DMS53 treated with DMSO at 0.1 percent for 48 hours (cell line): Measurements from ENCODE around the gene MC2R.

Experiments used
- DNase-seq: peaks from one replicate; lab custom pipeline; 2025; ENCODE audit not compliant: unreplicated experiment; lab: John Stamatoyannopoulos, UW

MC2R gene

DNA sequence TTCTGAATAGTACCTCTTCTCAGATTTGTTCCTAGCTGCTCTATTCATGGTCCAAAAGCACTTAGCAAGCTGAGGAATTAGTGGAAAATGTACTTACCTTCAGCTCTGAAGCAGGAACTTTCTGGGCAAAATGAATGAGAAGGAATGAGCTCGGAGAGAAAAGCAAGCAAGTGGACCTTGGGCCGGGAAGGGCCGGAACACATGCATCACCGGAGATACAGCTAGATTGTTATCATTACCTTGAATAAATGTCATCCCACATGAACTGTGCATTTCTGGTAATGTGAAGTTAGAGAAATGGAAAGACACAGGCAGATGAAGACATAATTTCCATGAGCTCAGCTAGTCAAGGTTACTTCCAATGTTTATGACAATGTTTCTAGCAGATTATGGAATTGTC lies at the start of gene MC2R:
TSS of gene MC2R (minus strand) at position 146 of the 400 bp plus-strand sequence. CDS start 30,018 bp downstream, outside the sequence.
- no peak for DNase-seq

DNA sequence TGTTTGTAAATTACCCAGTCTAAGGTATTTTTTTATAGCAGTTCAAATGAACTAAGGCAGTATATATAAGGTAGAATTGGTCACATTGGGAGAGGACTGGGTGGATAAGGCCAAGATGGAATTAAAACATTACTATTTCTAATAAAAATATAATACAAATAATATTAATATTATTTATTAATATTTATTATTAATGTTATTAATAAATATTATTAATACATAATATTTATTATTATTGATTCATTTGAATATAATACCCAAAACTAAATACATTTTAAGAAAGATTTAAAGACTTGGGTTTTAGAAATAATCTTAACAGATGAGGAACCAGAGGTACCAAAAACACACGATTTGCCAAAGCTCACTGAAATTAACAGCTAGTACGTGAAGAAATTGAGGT lies 30.5 kb upstream of the MC2R start:
- no peak for DNase-seq

DNA sequence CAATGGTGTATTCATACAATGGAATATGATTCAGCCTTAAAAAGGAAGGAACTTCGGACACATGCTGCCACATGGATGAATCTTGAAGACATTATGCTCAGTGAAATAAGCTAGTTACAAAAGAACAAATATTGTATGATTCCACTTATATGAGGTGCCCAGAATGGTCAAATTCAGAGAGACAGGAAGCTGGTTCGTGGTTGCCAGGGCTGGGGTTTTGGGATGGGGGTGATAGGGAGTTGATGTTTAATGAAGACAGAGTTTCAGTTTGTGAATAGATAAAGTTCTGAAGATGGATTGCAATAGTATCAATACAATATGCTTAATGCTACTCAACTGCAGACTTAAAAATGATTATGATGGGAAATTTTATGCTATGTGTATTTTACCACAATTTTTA lies 28.0 kb upstream of the MC2R start:
- DNase-seq = no peak

- DNase-seq = no peak
Measured at GRCh38 chr18:13940326-13940725, 25.0 kb upstream of the MC2R start.

DNA sequence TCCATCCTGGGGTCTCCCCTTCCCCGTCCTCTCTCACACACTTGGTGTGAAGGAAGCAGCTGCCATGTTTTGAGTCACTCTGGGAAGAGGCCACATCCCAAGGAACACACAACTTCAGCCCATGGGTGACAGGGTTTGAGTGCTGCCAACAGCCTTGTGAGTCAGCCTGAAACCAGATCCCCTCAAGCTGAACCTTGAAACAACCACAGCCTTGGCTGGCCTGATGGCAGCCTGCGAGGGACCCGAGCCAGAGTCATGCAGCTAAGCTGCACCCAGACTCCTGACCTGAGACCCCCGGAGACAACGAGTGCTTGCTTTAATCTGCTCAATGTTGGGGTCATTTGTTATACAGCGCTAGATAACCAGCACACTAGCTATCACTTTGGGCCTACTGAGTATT lies 19.3 kb upstream of the MC2R start:
- DNase-seq = no peak

- DNase-seq = no peak
Measured at GRCh38 chr18:13934058-13934457, 18.7 kb upstream of the MC2R start.

DNA sequence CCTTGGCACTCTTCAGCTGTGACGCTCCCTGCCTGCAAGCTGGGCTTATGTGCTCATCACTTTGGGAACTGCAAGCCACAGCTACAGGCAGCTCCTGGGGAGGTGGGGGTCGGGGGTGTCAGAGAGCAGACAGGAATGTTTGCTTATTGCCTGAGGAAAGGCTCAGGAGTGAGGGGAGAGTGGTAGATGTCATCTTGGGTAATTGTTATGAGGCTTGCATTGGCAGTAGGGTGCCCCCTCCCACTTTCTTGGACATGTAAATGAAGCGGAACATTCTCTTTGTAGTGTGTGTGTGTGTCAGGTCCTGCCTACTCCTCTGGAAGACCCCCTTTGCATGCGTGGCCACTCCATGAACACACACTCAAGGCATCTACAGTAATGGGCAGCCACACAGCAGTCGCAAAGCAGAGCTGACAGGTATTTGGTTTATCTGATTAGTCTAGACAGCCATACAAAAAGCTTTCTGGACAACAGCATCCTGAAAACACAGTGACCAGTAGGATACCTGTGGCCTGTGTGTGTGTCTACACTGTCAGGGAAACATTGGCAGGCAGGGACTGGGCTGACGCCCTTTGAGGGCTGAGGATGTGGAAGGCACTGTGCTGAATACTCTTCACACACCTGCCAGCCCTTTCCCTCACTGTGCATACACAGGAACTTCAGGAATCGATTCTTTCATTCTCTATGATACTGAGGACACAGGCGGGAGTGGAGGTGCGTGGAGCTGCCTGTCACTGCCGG lies 17.1 kb upstream of the MC2R start:
- no peak for DNase-seq

- DNase-seq = no peak
Measured at GRCh38 chr18:13930964-13931363, 15.6 kb upstream of the MC2R start.

GRCh38 chr18:13923221-13923620 lies 7.9 kb upstream of the MC2R start:
- no peak for DNase-seq

- no peak for DNase-seq
Measured at GRCh38 chr18:13918898-13919297, 3.6 kb upstream of the MC2R start.

- no peak for DNase-seq
Measured at GRCh38 chr18:13917401-13917800, 2.1 kb upstream of the MC2R start.

DNA sequence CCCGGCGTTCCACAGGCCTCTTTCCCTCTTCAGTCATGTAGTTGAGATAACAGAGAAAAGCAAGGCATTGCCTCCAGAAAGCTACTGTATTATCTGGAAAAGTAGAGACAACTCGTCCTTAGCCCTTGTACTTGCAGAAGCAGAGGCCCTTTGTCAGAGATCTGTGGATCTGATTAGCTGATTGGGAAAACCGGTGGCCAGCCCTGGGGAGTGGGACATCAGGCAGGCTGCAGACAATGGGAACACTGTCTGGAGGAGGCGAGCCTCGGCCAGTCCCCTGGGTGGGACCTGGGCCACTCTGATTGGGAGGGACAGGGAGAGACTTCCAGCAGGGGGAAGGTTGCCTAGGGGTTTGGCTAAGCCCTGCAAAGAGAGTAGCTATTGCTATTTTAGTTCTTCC lies 1.2 kb upstream of the MC2R start:
- DNase-seq = no peak

DNA sequence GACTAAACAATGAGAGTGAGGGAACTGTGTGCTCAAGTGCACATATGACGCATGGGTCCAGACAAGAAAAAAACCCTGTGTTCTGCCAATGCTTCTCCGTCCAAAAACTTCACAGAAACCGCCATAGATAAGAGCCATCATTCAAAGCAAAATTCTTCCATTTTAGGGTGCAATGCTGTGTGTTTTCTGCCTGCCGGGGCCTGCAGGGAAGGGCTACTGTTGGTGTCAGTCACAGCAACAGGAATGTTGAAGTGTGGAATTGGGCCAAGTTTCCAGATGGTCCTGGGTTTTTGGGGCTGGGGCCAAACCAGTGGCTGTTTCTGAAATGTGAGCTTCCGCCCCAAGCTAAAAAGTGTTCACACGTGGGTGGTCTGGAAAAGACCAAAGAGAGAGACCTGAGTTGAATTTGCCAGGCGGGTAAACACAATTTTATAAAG lies 677 bp upstream of the MC2R start:
- DNase-seq = no peak

DNA sequence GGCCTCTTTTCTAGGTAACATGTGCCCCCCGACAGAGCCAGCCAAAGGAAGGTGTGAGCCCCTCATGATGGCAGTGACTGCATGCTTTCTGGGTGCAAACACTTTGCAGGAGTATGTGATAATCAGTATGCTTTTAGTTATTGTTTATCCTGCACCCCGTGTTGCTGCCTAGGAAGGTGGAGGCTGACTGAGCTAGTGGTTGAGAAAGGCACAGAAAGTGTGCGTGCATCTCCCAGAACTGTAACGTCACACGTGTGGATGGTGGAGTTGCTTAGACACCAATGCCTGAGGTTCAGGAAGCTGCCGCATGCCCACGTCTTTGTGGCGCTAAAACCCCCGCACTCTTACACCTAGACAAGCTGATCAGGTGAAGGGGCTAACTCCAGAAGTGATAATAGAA lies 580 bp downstream of the MC2R start:
- DNase-seq = no peak

DNA sequence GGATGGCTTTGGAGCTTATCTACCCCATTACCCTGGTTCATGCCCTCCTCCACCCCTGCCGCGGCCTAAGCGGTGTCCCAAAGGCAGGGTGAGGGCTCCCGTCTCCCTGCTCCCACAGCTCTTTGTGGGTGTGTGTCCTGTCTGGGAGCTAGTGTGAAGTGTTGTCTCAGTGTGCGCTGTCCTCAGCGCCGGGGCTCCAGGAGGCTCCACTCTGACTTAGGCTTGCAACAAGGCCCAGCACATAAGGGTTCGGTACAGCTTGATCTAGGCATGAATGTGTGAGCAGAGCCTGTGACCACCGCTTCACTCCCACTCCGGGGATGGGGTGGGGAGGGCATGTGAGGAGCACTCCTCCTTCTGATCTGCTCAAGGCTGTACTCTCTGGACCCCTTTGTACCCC lies 1.2 kb downstream of the MC2R start:
- no peak for DNase-seq

DNA sequence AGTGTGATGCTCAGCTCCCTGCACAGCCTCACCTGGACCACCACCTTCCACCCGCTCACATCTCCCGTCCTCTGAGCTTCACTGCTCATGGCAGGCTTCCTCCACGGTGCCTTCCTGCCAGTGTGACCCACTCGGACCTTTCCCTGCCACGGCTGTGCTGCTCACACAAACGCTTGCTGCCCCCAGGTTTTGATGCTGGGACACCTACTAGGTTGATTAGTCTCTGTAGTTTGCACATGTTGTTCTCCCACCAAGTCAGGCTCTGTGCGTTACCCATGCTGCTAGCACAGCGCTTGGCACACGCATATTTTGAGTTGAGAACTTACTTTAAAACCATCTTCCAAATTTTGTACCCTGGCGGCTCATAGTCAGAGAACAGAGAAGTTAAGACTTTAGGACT lies 2.1 kb downstream of the MC2R start:
- DNase-seq = no peak

GRCh38 chr18:13912601-13913000 lies 2.7 kb downstream of the MC2R start:
- DNase-seq = no peak

GRCh38 chr18:13910986-13911385 lies 4.3 kb downstream of the MC2R start:
- DNase-seq = no peak

GRCh38 chr18:13910501-13910900 lies 4.8 kb downstream of the MC2R start:
- DNase-seq = no peak

DNA sequence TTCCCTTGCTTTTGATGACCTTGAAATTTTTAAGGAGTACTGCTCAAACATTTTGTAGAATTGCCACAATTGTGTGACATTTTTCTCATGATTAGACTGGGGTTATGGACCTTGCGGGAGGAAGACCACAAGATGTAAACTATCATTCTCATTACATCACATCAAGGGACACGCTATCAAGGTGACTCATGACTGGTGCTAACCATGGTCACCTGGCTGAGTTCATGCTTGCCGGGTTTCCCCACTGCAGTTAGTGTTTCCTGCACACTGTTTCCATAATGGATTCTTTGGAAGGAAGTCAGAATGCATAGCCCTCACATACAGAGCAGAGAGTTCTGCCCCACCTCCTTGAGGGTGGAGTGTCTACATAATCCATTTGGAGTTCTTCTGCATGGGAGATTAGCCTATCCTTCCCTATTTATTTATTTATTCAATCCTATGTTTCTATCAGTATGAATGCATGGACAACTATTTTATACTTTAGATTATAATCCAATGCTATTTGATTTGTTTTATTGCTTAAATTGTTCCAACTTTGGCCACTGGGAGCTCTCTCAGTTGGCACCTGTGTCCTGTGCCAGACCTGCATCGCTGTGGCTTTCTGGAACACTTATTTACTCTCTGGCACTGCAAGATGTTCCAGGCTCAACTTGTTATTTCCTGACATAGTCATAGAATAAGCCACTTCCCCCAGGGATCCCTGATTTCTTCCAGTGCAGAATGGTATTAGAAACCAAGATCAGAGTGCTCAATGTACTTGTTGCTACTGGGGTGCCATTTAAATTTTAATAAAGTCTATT lies 6.0 kb downstream of the MC2R start:
- DNase-seq = no peak

- DNase-seq = no peak
Measured at GRCh38 chr18:13900633-13901032, 14.7 kb downstream of the MC2R start.

DNA sequence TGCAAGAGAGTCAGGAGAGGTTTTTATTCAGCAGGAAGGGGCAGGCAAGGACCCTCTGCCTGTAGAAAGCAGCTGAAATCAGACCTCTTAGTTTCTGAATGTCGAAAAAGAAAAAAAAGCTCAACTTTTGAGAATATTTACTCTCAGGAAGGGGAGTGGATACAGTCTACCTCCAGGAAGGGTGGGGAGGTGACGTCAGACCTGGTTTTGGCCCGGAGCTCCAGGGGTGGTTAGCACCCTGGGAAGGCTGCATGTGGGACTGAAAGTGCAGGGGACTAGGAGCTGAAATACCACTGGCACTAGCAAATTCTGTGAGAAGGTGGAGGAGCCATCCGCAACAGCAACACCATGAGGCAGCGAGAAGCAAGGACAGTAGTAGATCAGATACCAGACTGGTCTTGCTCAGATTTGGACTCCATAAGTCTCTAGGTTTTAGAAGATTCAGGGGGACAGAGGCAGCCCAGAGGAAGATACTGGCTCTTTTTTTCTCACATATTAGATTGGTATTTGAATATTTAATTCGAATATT lies 19.8 kb downstream of the MC2R start:
- no peak for DNase-seq
